GM18526 (cell line): ENCODE measurements around the gene CNTN2.

ENCODE experiments used
- POLR2A ChIP-seq: IDR thresholded peaks from 3 replicates; pipeline ENCODE4 v1.6.1; 2011; ENCODE audit not compliant: insufficient read length; ENCODE audit errors: extremely low read depth

The CNTN2 gene

GRCh38 chr1:205060746-205061145 lies 17.7 kb downstream of the CNTN2 start:
- no peak for TF ChIP-seq POLR2A

- TF ChIP-seq POLR2A = no peak
These were observed 18.2 kb downstream of the CNTN2 start for GRCh38 chr1:205061227-205061626.

- no peak for TF ChIP-seq POLR2A
These were observed 18.7 kb downstream of the CNTN2 start for GRCh38 chr1:205061665-205062069.

- no peak for TF ChIP-seq POLR2A
These were observed 19.3 kb downstream of the CNTN2 start for GRCh38 chr1:205062319-205062718.

GRCh38 chr1:205062895-205063294 lies 19.9 kb downstream of the CNTN2 start:
- TF ChIP-seq POLR2A = no peak

- TF ChIP-seq POLR2A = no peak
These were observed 21.3 kb downstream of the CNTN2 start for GRCh38 chr1:205064301-205064700.

- TF ChIP-seq POLR2A = no peak
These were observed 21.8 kb downstream of the CNTN2 start for GRCh38 chr1:205064741-205065316.

- no peak for TF ChIP-seq POLR2A
These were observed 22.7 kb downstream of the CNTN2 start for GRCh38 chr1:205065666-205066065.

GRCh38 chr1:205066141-205066818 lies 23.3 kb downstream of the CNTN2 start:
- TF ChIP-seq POLR2A = no peak

GRCh38 chr1:205067031-205067430 lies 24.0 kb downstream of the CNTN2 start:
- no peak for TF ChIP-seq POLR2A

- TF ChIP-seq POLR2A = no peak
These were observed 25.0 kb downstream of the CNTN2 start for GRCh38 chr1:205068001-205068400.

- no peak for TF ChIP-seq POLR2A
These were observed 25.5 kb downstream of the CNTN2 start for GRCh38 chr1:205068457-205069040.

- TF ChIP-seq POLR2A = no peak
These were observed 26.5 kb downstream of the CNTN2 start for GRCh38 chr1:205069371-205070125.

GRCh38 chr1:205071028-205071409 lies 28.0 kb downstream of the CNTN2 start:
- no peak for TF ChIP-seq POLR2A

- no peak for TF ChIP-seq POLR2A
These were observed 28.8 kb downstream of the CNTN2 start for GRCh38 chr1:205071801-205072200.

GRCh38 chr1:205072286-205072685 lies 29.3 kb downstream of the CNTN2 start:
- TF ChIP-seq POLR2A = no peak
